Body of pancreas (tissue), 4 donors: ENCODE measurements around the gene FBXO34. TPM values are rescaled to one million over a fixed set of nuclear protein-coding genes. Genes with fewer than 3 reads are reported as not detected.

Source experiments
- ATAC-seq: fragments of 150-250 bp; one replicate; pipeline ENCODE4 v1.9.1; 2016
- DNase-seq, 4 donors: peaks; one replicate each; pipeline ENCODE4 v3.0.0-alpha.2; 2019
- H3K27ac ChIP-seq, 4 donors: fragments of 200-600 bp; sonication (generic); 1 replicate in 3 of 4; 2 replicates in 1 of 4; pipeline versions ENCODE4 v1.5.1 to v1.6.1; 2016 to 2019; ENCODE audit warnings: mild to moderate bottlenecking in 1 of 4, mixed read lengths in 1 of 4, moderate library complexity in 1 of 4
- H3K27me3 ChIP-seq, 2 donors: fragments of 200-600 bp; sonication (generic); one replicate each; pipeline ENCODE4 v1.6.0; 2016; ENCODE audit warnings: mild to moderate bottlenecking in 1 of 2
- H3K36me3 ChIP-seq, 2 donors: fragments of 200-600 bp; sonication (generic); replicated peaks in 1 of 2; 2 replicates each; pipeline ENCODE4 v1.5.1; 2016; ENCODE audit warnings: low read depth in 2 of 2; ENCODE audit not compliant: insufficient read depth in 1 of 2
- H3K4me1 ChIP-seq: fragments of 200-600 bp; sonication (generic); one replicate; pipeline ENCODE4 v1.6.0; 2016
- H3K4me3 ChIP-seq, 2 donors: fragments of 200-600 bp; sonication (generic); 1 replicate in 1 of 2; 2 replicates in 1 of 2; pipeline ENCODE4 v1.5.1; 2016 to 2019
- H3K9me3 ChIP-seq, 3 donors: fragments of 200-600 bp; sonication (generic); 1 replicate in 2 of 3; 2 replicates in 1 of 3; pipeline ENCODE4 v1.5.1; 2016
- POLR2A ChIP-seq, 3 donors: fragments of 450-650 bp; IDR thresholded peaks; one replicate each; pipeline ENCODE4 v1.6.1; 2016; ENCODE audit warnings: antibody characterized with exemption in 3 of 3, mild to moderate bottlenecking in 2 of 3
- WGBS, 2 donors: methylation state at CpG; one replicate each; pipeline ENCODE4 v1.1.5; 2017; 5-methylcytosine and 5-hydroxymethylcytosine counted together
- intact Hi-C: fragments of 100-400 bp; cut with DNase I; formaldehyde crosslinking; loops from one replicate; pipeline ENCODE4 v1.15.1; 2023
- total RNA-seq, 2 donors: library from RNA; depleted of rRNA; stranded (reverse); fragments of >200 nt; gene quantifications; one replicate each; pipeline ENCODE4 v1.1.0, GENCODE V29; 2016
- TF ChIP-seq, protein P1 (sequence below), 7 experiments: fragments of 450-650 bp in 4 of 7; fragments of 200-600 bp in 3 of 7; sonication (generic) in 3 of 7; IDR thresholded peaks; one replicate each; pipeline ENCODE4 v1.5.1; 2016 to 2019; ENCODE audit warnings: antibody characterized with exemption in 7 of 7

Gene FBXO34
- total RNA-seq, 2 donors from 2014 or later = 14.2 to 17.4 TPM

DNA sequence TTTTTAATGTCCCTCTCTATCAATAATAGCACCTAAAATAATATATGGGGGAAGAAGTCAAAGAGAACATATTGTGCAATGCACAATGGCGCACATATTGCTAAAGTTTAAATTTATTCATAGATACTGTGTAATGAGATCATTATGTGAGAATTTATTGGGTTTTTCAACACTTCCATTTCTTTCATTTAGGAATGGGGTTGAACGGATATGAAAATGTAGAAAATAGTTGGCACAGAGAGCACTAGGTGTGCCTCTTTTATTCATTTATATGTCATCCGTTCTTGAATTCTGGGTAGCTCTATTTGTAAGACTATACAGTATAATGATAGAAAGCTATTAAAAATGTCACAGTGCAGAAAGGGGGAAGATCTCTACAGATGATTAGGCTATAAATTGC lies 76.5 kb downstream of the FBXO34 start:
- no peak overlapping the region for H3K27ac ChIP-seq
- no peak overlapping the region for H3K4me3 ChIP-seq
- DNase-seq (no peak), ATAC-seq (no peak)
- peaks cover 41% of the 10 kb centered on the region for H3K4me1 ChIP-seq
- TF ChIP-seq, protein P1, sequence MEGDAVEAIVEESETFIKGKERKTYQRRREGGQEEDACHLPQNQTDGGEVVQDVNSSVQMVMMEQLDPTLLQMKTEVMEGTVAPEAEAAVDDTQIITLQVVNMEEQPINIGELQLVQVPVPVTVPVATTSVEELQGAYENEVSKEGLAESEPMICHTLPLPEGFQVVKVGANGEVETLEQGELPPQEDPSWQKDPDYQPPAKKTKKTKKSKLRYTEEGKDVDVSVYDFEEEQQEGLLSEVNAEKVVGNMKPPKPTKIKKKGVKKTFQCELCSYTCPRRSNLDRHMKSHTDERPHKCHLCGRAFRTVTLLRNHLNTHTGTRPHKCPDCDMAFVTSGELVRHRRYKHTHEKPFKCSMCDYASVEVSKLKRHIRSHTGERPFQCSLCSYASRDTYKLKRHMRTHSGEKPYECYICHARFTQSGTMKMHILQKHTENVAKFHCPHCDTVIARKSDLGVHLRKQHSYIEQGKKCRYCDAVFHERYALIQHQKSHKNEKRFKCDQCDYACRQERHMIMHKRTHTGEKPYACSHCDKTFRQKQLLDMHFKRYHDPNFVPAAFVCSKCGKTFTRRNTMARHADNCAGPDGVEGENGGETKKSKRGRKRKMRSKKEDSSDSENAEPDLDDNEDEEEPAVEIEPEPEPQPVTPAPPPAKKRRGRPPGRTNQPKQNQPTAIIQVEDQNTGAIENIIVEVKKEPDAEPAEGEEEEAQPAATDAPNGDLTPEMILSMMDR (IDR thresholded peaks at IDR 0.05) = no peak
- no peak for TF ChIP-seq POLR2A (IDR thresholded peaks at IDR 0.05)
- no peaks in the 10 kb centered on the region for H3K27me3 ChIP-seq
- 85 to 97% methylated on average over 3 of the region's 3 CpGs for WGBS, 2 donors
- no peaks in the 10 kb centered on the region for H3K9me3 ChIP-seq
- intact Hi-C loops = no loop called here
- peaks cover 0 to 6% of the 10 kb centered on the region in 2 donors for H3K36me3 ChIP-seq

DNA sequence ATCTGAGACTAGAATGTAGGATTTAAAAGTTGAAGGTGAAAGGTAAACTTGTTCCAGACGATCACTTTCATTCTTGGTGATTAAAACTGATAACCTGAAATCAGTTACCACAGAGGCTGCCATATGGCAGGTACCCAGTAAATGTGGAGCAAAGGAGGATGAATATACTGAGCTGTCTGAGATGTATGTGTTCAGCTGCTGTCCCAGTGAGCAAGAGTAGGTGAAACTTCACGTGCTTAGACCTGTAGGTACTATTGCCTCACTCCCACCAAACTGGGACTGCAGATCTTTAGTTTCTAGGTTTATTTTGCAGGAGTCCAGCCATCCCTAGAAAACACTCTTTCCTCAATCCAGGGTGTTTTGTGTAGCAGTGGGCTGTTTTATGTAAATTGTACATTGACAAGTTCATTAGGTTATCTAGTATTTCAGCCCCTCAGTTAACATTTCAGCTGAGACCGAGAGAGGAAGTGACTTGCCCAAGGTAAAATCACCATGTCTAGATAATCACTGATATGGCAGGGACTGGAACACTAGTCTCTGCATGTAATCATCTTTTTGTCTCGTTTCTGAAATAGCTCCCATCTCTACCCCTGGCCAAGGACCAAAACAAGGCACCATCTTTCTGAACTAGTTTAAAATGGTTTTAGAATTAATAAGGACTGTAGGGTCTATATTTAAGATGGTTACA lies 77.7 kb downstream of the FBXO34 start:
- intact Hi-C loops = no loop called here
- H3K9me3 ChIP-seq = no peaks in the 10 kb centered on the region
- H3K4me3 ChIP-seq = no peak overlapping the region
- 32 to 39% methylated on average over 4 of the region's 4 CpGs for WGBS, 2 donors
- peaks cover 41% of the 10 kb centered on the region for H3K4me1 ChIP-seq
- DNase-seq (no peak), ATAC-seq (no peak)
- peaks cover 0 to 6% of the 10 kb centered on the region in 2 donors for H3K36me3 ChIP-seq
- no peaks in the 10 kb centered on the region for H3K27me3 ChIP-seq
- TF ChIP-seq POLR2A (IDR thresholded peaks at IDR 0.05) = no peak
- TF ChIP-seq, protein P1 (IDR thresholded peaks at IDR 0.05) = no peak
- no peak overlapping the region for H3K27ac ChIP-seq

DNA sequence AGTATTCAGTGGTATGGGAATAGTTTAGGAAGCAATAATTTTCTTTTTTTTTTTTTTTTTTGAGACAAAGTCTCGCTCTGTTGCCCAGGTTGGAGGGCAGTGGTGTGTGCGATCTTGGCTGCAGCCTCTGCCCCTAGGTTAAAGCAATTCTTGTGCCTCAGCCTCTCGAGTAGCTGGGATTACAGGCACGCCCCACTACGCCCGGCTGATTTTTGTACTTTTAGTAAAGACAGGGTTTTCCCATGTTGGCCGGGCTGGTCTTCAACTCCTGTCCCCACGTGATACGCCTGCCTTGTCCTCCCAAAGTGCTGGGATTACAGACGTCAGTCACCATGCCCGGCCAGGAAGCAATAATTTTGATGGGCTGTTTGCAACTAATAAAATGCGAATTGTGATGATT lies 78.3 kb downstream of the FBXO34 start:
- Histone ChIP-seq H3K9me3 (no peaks in the 10 kb centered on the region), H3K4me1 (peaks cover 39% of the 10 kb centered on the region), H3K36me3 (peaks cover 0 to 6% of the 10 kb centered on the region in 2 donors), H3K27ac (no peak overlapping the region), H3K4me3 (no peak overlapping the region), H3K27me3 (no peaks in the 10 kb centered on the region)
- TF ChIP-seq POLR2A (IDR thresholded peaks at IDR 0.05) = no peak
- TF ChIP-seq, protein P1 (IDR thresholded peaks at IDR 0.05) = no peak
- DNase-seq (no peak), ATAC-seq (no peak)
- intact Hi-C loops = no loop called here
- WGBS, 2 donors = 78 to 85% methylated on average over 12 of the region's 12 CpGs

DNA sequence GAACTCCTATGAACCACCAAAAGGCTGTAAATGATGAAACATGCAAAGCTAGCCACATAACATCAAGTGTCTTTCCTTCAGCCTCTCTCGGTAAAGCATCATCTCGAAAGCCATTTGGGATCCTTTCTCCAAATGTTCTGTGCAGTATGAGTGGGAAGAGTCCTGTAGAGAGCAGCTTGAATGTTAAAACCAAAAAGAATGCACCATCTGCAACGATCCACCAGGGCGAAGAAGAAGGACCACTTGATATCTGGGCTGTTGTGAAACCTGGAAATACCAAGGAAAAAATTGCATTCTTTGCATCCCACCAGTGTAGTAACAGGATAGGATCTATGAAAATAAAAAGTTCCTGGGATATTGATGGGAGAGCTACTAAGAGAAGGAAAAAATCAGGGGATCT lies 79.2 kb downstream of the FBXO34 start:
- Histone ChIP-seq H3K4me1 (peaks cover 30% of the 10 kb centered on the region), H3K4me3 (no peak overlapping the region), H3K27me3 (no peaks in the 10 kb centered on the region), H3K36me3 (peaks cover 0 to 6% of the 10 kb centered on the region in 2 donors), H3K27ac (no peak overlapping the region), H3K9me3 (no peaks in the 10 kb centered on the region)
- DNase-seq = no peak
- no peak for TF ChIP-seq POLR2A (IDR thresholded peaks at IDR 0.05)
- WGBS, 2 donors = 87 to 98% methylated on average over 4 of the region's 4 CpGs
- ATAC-seq = no peak
- intact Hi-C loops = loop anchor here (10.0 kb wide), 1 partner anchor 86 kb away; no protein-coding TSS in a partner anchor

DNA sequence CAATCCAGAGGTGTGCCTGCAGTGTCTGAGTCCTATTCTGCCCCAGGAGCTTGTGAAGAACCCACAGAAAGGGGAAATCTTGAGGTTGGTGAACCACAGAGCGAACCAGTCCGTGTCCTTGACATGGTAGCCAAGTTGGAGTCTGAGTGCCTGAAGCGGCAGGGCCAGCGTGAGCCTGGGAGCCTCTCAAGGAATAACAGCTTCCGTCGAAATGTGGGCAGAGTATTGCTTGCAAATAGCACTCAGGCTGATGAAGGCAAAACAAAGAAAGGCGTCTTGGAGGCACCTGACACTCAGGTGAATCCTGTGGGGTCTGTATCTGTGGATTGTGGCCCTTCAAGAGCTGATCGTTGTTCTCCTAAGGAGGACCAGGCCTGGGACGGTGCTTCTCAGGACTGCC lies 79.9 kb downstream of the FBXO34 start:
- TF ChIP-seq, protein P1 (IDR thresholded peaks at IDR 0.05) = no peak
- TF ChIP-seq POLR2A (IDR thresholded peaks at IDR 0.05) = no peak
- peaks cover 24% of the 10 kb centered on the region for H3K4me1 ChIP-seq
- H3K4me3 ChIP-seq = no peak overlapping the region
- no peak for DNase-seq
- intact Hi-C loops = loop anchor here (10.0 kb wide), 1 partner anchor 86 kb away; no protein-coding TSS in a partner anchor
- peaks cover 0 to 6% of the 10 kb centered on the region in 2 donors for H3K36me3 ChIP-seq
- 90 to 96% methylated on average over 9 of the region's 9 CpGs for WGBS, 2 donors
- no peak for ATAC-seq
- H3K27ac ChIP-seq = no peak overlapping the region
- no peaks in the 10 kb centered on the region for H3K27me3 ChIP-seq
- no peaks in the 10 kb centered on the region for H3K9me3 ChIP-seq
